ENCODE measurements around the gene ACTN4.

Gene ACTN4

GRCh38 chr19:38674388-38675171, 27.1 kb downstream of the ACTN4 start:
- peak overlapping the region; percentile 40 for H3K4me3 ChIP-seq
- peak overlapping the region; percentile 90 to 92 for H3K27ac ChIP-seq
- TF ChIP-seq, protein P1, sequence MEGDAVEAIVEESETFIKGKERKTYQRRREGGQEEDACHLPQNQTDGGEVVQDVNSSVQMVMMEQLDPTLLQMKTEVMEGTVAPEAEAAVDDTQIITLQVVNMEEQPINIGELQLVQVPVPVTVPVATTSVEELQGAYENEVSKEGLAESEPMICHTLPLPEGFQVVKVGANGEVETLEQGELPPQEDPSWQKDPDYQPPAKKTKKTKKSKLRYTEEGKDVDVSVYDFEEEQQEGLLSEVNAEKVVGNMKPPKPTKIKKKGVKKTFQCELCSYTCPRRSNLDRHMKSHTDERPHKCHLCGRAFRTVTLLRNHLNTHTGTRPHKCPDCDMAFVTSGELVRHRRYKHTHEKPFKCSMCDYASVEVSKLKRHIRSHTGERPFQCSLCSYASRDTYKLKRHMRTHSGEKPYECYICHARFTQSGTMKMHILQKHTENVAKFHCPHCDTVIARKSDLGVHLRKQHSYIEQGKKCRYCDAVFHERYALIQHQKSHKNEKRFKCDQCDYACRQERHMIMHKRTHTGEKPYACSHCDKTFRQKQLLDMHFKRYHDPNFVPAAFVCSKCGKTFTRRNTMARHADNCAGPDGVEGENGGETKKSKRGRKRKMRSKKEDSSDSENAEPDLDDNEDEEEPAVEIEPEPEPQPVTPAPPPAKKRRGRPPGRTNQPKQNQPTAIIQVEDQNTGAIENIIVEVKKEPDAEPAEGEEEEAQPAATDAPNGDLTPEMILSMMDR (IDR thresholded peaks at IDR 0.05): no peak
- no peak for DNase-seq (ENCODE audit: low spot score)

- no peak for DNase-seq (ENCODE audit: low spot score)
- Histone ChIP-seq H3K4me3 (peak overlapping the region; percentile 29), H3K27ac (peak overlapping the region; percentile 90 to 92)
- TF ChIP-seq, protein P1 (IDR thresholded peaks at IDR 0.05): no peak
These were observed 28.2 kb downstream of the ACTN4 start for GRCh38 chr19:38675611-38676010.

DNA sequence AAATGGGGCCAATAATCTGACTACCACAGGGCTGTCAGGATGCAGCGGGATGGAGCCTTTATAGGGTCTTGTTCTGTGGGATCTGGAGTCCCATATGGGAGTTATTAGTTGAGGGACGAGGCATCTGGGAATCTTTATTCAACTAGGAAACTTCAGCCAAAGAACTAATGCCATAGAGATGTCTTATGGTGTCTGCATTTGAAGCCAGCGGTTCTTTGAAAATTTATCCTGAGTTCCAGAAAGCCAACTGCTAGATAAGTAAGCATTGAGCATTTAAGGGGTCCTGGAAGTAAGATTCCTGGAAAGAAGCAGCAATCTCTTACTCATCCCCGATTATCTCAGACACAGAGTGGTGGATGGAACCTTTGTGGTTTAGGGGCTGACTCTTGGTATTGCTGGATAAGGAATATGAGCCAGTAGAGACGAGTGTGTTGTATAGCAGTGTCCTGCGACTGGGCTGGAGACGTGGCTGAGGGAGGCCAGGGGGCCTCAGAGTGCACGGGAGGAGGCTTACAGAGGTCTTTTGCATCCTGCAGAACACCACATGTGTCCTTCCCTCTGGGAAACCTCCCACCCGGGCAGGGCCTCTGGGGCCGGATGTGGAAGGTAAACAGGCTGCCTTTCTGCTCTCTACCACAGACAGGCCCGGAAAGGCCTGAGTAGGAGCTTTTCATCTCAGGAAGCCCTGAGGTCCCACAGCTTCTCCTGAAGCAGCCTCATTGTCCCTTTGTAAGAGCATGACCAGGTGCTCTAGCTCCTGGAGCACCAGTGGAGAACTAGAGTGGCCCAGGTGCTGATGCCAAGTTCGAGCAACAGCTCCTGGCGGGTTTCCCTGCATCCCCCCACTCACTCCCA, 28.8 kb downstream of the ACTN4 start:
- TF ChIP-seq, protein P1 (IDR thresholded peaks at IDR 0.05): no peak
- Histone ChIP-seq H3K4me3 (peak overlapping the region; percentile 29), H3K27ac (peak overlapping the region; percentile 90 to 92)
- no peak for DNase-seq (ENCODE audit: low spot score)

- Histone ChIP-seq H3K4me3 (peak overlapping the region; percentile 29), H3K27ac (peak overlapping the region; percentile 90 to 92)
- no peak for DNase-seq (ENCODE audit: low spot score)
- TF ChIP-seq, protein P1 (IDR thresholded peaks at IDR 0.05): no peak
These were observed 29.6 kb downstream of the ACTN4 start for GRCh38 chr19:38676878-38677646.

DNA sequence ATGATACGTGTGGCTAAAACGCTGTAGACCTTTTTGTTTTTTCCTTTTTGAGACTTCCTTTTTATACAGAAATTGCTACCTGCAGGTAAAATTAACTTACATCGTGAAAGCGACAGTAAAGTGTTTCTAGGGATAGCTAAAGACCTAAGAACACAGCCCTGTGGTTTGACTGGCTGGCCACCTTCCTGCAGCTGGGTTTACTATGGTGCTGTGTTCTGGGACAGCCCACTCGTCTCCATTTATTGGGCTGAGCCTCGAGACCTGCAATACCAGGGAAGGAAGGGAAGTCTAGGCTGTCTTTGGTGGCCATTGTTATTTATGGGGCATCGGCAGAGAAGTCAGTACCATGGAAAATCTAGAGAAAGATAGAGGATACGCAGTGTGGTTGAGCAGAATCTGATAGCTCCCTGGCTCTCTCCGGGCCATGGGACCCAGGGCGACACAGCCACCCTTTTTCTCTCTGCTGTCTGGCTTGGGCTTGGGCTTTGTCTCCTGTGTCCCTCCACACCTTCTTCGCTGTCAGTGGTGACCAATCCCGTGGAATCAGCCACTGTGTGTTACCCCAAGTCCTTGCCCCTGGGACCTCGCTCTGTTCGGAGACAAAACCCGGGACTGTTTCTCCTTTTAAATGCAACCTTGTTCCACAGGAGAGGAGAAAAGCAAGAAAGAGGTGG, 30.9 kb downstream of the ACTN4 start:
- no peak for DNase-seq (ENCODE audit: low spot score)
- Histone ChIP-seq H3K27ac (peak overlapping the region; percentile 90 to 92), H3K4me3 (no peak overlapping the region)
- TF ChIP-seq, protein P1 (IDR thresholded peaks at IDR 0.05): no peak

- peak overlapping the region; percentile 90 to 92 for H3K27ac ChIP-seq
- H3K4me3 ChIP-seq: no peak overlapping the region
- no peak for DNase-seq (ENCODE audit: low spot score)
- TF ChIP-seq, protein P1 (IDR thresholded peaks at IDR 0.05): no peak
These were observed 31.5 kb downstream of the ACTN4 start for GRCh38 chr19:38678891-38679494.
